Effector CD4-positive, alpha-beta T cell (primary cell): Measurements from ENCODE around the gene ADARB2.

Experiments
- DNase-seq: peaks from one replicate; pipeline ENCODE4 v3.0.0-alpha.2; 2020

Gene ADARB2

DNA sequence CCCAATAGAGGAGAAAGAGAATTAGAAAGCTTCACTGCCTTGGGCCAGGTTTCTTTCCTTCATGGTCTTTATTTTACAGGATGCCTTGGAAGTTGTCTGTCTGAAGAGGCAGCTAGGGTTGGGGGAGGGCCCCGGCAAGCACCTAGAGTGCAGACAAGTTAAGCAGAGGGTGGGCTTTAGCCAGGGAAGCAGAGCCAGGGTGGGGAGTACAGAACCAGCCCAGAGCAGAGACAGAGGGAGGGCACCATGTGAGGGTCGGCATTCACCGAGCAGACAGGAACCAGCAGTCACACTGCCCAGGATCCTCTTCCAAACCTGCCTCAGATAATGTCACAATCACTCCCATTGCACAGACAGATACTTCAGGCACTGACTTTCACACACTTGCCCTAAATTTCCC, 75.9 kb downstream of the ADARB2 start:
- no peak for DNase-seq

GRCh38 chr10:1660815-1661214, 76.5 kb downstream of the ADARB2 start:
- DNase-seq: no peak

DNA sequence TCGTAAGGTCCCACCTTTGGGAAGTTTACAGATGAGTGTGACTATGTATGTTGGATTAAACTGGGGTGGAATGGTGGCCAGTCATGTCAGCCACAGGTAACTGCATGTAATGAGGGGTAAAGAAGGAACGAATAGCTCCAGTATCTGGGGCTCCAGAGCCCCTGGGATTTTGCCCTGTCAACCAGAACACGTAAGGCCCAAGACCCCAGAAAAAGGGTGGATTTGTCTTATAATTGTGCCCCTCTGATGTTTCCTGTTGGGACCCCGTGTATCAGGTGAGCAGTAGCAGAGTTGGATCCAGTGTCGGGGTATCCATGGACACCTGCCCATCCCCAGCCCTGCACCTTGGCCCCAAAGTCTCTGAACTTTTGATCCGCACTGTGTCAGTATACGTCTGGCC, 76.9 kb downstream of the ADARB2 start:
- no peak for DNase-seq

DNA sequence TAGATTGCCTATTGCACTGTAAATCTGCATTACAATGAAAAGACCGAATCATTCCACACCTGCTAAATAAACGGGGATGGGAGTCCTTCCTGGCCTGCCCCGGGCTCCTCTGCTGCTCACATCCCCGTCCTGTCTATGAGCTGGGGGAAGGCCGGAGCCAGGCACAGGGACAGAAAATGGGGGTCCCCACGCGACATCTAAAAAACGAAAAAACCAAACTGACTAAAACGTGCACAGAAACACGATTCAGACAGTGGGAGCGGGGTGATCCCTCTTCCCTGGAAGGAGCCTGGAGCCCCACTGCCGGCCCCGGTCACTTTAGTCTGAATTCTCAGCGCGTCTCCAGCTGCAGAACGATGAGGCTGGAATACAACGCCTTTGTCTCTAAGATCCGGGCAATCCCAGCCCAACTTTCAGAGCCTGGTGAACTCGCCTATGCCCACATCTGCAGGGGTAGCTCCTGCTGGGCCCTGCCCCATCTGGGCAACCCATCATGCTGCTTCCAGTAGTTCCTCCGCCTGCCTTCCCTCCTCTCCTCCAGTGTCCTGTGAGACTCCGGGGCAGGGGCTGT, 78.0 kb downstream of the ADARB2 start:
- DNase-seq: no peak

DNA sequence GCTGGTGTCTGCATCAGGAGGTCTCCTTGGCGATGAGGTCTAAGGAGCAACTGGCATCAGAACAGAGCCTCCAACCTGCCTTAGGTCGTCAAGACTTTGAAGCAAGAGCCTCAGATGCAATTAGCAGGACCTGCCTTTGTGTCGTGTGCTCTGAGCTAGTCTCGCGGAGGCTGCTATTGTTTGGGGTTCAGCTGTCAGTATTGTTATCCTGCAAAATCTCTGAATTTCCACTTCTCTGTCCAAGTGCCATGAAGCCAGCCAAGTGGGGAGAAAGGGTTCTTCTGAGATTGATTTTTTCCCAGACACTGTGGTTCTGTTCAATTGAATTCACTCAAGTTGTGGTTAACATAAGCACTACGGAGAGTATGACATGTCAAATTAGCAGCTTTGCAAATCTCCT, 78.7 kb downstream of the ADARB2 start:
- DNase-seq: no peak

GRCh38 chr10:1657479-1657878, 79.8 kb downstream of the ADARB2 start:
- no peak for DNase-seq

GRCh38 chr10:1655367-1655766, 82.0 kb downstream of the ADARB2 start:
- no peak for DNase-seq

- no peak for DNase-seq
Observed at GRCh38 chr10:1654811-1655356, 82.4 kb downstream of the ADARB2 start.

- no peak for DNase-seq
Observed at GRCh38 chr10:1654247-1654646, 83.1 kb downstream of the ADARB2 start.

GRCh38 chr10:1653321-1653720, 84.0 kb downstream of the ADARB2 start:
- DNase-seq: no peak

DNA sequence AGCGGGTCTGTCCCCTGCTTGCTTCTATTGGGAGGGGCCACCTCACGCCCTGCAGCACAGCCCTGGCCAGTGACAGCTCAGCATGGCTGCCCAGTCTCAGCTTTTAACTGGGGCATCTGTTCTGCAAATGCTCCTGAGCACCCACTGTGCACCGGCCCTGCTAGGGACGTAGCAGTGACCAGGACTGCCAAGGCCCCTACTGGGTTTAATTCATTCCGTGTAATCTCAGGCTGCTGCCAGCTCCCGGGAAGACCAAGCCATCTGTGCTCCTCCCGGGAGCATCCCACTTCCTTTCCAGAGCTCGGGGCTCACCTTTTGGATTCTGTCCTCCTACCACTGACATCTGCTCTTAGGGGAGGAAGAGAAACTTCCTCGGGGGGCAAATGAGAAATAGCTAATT, 85.2 kb downstream of the ADARB2 start:
- DNase-seq: no peak

DNA sequence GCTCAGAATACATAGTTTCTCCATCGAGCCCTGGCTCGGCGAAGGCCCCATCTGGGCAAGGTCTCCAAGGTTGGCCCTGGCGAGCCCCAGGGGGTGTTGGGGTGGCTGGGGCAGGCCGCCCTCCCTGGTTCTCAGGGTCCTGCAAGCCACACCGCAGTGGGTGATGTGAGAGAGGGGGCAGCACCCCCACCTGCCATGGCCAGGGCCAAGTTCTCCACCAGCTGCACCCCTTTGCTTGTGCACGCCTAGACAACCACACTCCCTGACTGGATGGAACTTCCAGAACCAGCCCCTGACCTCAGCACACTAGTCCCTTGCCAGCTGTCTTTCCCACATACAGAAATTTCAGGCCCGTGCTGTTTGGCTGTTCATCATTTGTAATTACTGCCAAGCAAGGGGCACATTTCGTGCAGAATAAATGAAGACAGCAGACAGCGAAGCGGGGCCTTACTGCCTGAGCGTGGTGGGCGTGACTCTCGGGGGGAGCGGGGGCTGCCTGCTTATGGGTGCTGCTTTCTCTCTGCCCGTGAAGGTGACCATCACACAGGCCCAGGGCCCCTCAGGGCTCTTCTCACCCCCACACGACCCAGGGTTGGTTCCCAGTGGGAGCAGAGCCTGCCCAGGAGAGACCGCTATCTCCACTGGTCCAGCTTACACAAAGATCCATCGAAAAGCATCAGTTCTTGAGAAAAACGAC, 85.9 kb downstream of the ADARB2 start:
- DNase-seq: no peak

DNA sequence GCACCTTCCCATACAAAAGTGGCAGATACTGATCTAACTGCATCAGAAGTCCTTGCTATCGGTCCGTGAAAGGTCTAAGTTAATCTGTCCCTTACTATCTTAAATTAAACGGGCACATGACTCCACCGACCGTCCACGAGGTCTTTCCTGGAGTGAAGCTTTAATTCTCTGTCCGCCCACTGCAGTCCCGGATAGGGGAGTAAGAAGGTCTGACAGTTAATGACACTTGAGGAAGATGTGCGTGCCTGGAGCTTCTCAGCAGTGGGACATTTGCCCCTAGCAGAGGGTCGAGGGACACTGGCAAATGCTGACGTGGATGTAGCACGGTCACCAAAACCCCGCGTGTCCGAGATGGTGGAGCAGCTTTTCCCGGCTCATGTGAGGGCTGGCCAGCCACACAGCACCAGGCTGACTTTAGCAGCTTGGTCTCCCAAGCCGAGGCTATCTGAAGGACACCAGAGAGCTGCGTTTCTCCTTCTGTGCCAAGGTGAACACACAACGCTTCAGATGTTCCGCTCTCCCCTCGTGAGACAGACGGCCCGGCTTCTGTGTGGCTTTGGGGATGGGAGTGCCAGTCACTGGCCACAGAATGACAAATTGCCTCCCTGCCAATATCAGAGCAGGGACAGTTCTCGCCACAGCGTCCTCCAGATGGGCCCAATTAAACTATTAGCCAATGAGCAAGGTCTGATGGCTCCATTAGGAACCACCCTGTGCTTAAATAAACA, 86.6 kb downstream of the ADARB2 start:
- DNase-seq: no peak

DNA sequence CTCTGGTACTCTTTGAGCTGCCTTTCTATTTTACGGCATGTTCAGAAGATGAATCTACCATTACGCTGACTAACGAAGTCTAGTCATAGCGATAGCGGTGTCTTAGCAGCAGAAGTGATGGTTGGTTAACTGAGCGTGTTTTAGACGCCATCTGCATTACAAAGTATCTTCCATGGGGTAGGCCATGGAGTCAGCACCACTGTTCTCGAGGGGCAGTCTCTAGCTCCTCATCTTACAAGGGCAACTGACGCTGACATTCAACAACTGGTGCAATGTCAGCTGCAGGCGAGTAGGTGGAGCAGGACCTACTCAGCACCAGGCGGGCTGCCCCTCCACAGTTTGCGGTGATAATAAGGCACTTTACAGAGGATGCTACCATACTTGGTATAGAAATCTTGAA, 88.7 kb downstream of the ADARB2 start:
- DNase-seq: no peak

DNA sequence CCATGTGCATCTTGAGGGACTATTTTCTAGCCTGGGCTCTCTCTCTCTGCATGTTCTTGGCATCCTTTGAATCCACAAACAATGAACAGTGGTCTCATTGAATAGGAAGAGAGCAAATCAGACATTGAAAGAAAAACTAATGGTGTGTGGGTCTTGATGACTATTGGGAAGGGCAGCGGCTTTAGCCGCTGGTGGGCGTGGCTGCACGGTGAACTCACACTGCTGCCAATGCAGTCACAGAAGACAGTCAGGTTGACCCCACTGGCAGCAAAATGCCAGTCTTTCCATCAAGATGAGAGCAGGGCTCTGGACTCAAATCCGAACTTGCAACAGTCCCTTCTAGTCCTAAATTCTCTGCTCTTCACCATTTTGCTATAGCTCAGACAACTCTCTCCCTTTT, 91.0 kb downstream of the ADARB2 start:
- no peak for DNase-seq

GRCh38 chr10:1645896-1646295, 91.4 kb downstream of the ADARB2 start:
- DNase-seq: no peak

DNA sequence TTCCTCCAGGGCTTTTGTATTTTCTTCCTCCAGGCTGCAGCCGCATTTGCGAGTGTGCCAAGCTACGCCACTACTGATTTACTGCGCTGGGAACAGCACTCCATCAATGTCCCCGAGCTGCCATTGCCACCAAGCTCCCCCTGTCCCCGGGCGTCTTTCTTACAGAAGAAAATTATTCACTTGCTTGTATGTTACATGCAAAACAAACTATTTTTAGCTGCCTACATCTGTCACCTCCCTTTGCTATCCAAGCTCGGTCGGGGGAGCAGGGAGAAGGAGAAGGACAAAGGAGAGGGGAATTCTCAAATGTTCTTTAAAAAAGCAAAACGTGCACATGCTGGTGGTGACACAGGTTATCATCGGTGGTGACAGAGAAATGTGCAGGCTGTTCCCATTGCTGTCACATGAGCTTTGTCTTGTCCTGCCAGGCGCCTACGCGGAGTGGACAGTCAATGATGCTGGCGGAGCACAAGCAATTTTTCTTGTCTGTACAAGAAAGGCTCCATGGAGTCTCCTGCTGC, 93.1 kb downstream of the ADARB2 start:
- no peak for DNase-seq

DNA sequence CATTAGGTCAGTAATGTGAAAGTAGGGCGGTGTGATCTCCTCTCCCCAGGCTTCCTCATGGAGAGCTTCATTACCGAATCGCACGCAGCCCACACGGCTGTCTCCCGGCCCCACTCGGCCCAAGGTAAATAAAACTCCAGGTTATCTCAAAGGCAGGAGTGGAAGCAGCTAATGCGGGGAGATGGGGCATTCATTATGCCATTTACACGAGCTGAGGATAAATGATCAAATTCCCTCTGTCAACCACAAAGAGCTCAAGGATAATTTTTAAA, 93.5 kb downstream of the ADARB2 start:
- DNase-seq: no peak

- DNase-seq: no peak
Observed at GRCh38 chr10:1643161-1643907, 94.0 kb downstream of the ADARB2 start.

DNA sequence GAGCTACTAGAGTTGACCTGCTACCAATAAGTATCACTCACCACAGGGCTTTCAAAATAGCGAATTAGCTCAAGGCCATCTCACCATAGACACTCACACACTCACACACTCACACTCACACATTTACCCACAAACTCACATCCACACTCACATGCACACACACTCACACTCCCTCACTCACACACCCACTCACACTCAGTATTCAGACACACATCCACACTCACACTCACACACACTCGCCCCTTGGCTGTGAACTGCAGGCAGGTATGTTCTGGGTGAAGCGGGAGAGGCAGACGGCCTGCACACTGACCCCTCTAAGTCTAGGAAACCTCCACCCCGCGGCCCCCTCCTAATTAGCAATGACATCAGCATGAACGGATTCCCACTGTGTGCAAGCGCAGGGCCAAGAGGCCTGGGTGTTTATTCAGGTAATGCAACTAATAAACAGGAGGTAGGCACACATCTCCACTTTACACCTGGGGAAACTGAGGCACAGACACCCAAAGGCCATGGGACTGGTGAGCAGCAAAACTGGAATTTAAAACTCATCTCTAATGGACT, 94.6 kb downstream of the ADARB2 start:
- DNase-seq: no peak

GRCh38 chr10:1641402-1641801, 95.9 kb downstream of the ADARB2 start:
- no peak for DNase-seq

DNA sequence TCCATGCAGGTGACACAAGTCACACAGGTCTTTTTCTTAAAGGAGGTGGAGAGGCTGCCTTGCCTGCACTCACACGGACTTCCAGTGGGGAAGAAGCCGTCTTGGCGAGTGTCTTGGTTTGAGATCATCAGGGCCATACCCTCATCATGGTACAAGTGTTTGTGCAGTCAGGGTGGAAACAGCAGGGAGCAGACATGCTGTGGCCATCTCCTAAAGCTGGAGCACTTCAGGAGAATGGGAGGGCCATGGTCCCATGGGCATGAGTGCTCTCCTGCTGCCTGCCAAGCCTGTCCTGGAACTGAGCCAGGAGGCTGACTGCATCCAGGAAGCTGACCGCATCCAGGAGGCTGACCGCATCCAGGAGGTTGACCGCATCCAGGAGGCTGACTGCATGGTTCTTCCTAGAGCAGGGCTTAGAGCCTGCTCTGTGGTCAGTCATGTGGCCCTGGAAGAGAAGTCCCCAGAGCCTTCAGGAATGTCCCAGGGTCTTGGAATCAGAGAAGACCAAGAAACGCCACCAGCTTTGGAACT, 98.4 kb downstream of the ADARB2 start:
- no peak for DNase-seq

DNA sequence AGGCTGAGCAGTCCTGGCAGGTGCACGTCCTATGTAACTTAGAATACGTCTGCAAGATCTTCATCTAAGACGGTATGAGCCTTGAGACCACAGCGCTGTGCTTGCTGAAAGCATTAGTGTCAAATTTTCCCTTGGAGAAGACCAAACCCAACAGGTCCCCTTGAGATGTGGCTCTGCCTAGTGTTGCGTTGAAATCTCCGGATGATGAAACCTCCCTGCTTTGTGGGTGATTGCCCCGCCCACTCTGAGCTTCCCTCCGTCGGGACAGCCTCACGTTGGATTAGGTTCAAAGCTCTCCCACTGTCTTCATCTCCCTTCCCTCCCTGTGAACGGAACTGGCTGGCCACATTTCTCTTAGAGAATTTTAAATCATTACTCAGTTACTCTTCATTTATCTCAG, 102.0 kb downstream of the ADARB2 start:
- DNase-seq: no peak
